Hypothalamus (tissue), 51 donors: Measurements from ENCODE around the gene KIF13A.
"Not testable (repeated sequence)": the region's sequence is repeated elsewhere in the genome, so short reads cannot be mapped to it uniquely, and the experiment has no call there.

ENCODE experiments used
- DNase-seq, 51 donors: peaks; one replicate each; lab custom pipeline; 2025; lab: John Stamatoyannopoulos, UW

The KIF13A gene

GRCh38 chr6:17878734-17879133 lies 108.7 kb downstream of the KIF13A start:
- no peak for DNase-seq

GRCh38 chr6:17877895-17878440 lies 109.5 kb downstream of the KIF13A start:
- no peak for DNase-seq

GRCh38 chr6:17877196-17877894 lies 110.1 kb downstream of the KIF13A start:
- DNase-seq: no peak

- no peak for DNase-seq
Observed at GRCh38 chr6:17874753-17875152, 112.7 kb downstream of the KIF13A start.

DNA sequence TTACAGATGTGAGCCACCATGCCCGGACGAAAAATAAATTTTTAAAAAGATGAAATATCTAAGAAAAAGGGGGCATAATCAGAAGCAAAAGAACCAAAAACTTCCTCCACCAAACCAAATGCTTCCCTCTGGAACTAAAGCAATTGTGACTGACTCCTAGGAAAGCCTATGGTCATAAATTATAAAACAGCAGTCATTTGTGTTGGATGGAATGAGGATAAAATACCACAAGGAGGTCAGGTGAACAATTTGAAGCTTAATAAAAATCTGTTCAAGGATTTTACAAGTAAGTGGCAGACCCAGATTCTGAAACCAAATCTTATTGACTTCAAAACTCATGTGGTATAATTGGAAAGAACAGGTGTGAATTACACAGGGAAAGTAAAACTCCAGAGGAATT lies 114.5 kb downstream of the KIF13A start:
- DNase-seq: no peak

- DNase-seq: no peak
Observed at GRCh38 chr6:17871836-17872235, 115.6 kb downstream of the KIF13A start.

GRCh38 chr6:17871189-17871519 lies 116.3 kb downstream of the KIF13A start:
- no peak for DNase-seq

DNA sequence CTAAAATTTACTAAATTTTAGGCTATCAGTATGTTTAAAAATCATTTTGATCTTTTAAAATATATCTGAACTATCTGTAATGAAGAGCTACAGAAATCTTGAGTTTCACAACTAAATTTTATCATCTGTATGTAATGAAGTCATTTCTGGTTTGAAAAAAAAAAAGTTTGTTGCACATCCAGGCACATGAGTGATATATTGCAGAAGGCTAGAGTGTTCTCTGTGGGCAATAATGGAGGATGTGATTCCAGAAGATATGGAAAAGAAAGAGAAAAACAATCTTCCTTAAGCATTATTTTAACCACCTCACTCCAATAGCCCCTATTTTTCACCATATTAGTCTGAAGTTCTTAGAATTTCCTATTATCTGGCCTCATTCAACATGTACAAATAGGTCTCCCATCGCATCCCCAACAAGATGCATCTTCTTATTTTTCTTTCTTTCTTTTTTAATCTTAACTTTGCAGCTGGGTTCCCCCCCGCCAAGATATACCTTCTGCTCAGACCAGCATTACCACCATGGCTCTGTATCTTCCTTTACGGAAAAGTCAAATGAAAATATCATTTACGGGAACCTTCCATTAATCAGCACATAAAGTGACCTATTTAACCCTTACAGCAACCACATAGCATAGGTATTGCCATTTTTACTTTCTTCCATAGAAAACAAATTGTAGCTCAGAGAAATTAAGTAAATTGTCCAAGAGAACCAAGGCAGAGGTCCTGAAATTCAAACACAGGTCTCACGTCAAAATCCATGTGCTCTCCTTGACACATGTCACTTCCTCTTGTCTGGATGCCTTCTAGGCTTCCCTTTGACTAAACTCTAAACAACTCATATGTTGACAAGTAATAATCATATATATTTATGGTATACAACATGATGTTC lies 116.9 kb downstream of the KIF13A start:
- no peak for DNase-seq

GRCh38 chr6:17869753-17870050 lies 117.7 kb downstream of the KIF13A start:
- DNase-seq: no peak

- peak in 10 of 51 donors; percentile 1 to 63 (median 16) for DNase-seq
Observed at GRCh38 chr6:17869010-17869752, 118.3 kb downstream of the KIF13A start.

- DNase-seq: peak in 1 of 51 donors; percentile 27
Observed at GRCh38 chr6:17867880-17868279, 119.6 kb downstream of the KIF13A start.

GRCh38 chr6:17866876-17867444 lies 120.5 kb downstream of the KIF13A start:
- DNase-seq: peak in 29 of 51 donors; percentile 2 to 79 (median 42)

DNA sequence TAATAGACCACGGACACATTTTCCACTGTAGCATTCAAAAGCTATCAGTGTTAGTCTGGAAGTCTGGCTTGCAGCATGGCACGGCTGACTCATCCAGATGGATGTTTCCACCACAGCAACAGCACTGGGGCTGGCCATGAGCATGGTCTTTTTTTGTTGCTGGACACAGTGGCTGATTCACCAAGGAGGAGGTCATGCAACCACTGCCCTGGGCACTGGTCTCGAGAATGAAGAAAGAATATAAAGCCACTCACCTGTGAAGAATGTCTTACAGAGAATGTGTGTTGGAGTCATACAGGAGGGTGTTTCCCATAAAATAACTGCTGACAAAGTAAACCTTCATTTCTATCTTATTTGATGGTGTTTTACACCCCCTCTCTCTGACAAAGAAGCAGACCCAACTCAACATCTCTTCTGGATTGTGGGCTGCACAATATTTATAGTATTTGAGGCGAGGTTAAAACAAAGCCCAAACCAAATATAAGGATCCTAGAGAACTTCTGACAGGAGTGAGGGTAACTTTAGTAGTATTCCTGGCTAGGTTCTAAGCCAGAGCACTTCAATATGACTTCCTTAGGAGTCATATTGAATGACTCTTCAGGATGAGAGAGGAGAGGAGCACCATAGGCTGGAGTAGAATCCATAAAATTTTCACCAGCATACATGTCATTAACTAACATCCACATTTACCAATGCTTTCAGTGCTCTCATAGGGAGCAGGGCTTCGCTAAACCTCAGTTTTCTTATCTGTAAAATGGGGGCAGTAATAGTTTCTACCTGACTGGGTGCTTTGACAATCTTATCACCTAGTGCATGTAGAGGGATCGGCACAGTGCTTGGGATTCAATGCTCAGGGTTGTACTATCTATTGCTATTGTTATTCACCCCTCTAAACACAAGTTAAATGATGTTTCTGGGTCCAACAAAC lies 121.4 kb downstream of the KIF13A start:
- DNase-seq: peak in 36 of 51 donors; percentile 5 to 74 (median 44)

GRCh38 chr6:17865243-17865642 lies 122.2 kb downstream of the KIF13A start:
- DNase-seq: peak in 1 of 51 donors; percentile 45

DNA sequence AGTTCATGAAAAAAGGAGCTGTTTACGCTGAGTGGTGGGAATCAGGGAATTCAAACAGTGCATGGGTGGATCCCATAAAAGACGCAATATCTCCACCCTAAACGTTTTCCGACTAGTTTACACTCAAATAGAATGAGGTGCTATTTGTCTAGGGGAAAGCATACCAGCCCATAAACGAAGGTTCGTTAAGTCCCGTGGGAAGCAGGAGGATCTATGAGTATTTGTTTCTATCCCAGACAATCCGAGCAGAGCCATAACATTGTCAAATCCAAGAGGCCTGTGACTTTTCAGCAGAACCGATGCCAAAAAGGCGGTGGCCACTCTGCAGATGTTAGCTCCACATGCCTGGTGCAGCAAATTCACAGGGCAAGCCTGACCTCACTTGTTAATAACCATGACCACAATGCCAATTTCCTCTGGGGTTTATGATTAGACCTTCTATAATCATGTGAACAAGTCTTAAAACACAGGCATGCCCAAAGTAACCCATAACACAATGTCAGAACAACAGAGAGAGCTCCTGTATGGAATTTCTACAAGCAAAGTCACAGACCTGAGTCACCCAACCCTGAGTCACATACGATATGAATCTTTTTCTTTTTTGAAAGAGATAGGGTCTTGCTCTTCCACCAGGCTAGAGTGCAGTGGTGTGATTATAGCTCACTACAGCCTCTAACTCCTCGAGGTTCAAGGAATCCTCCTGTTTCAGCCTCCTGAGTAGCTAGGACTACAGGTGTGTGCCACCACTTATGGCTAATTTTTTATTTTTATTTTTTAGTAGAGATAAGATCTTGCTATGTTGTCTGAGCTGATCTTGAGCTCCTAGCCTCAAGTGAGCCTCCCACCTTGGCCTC lies 123.3 kb downstream of the KIF13A start:
- peak in 27 of 51 donors; percentile 3 to 67 (median 35) for DNase-seq

DNA sequence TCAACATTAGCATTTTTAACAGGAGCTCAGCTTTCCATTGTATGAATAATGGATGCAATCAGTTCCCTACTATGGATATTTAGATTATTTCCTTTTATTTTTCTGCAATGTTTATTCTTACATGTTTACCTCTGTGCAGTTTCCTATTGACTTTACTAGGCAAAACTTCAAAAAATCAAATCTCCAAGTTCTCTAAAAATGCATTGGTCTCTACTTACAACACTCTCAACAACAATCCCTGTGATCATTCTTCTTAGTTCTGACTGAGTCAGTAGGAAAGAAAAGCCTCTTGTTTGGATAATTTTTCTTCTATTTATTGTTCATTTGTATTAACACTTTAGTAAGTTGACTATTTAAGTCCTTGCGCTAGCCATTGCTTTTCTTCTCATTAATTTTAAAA lies 126.1 kb downstream of the KIF13A start:
- no peak for DNase-seq

DNA sequence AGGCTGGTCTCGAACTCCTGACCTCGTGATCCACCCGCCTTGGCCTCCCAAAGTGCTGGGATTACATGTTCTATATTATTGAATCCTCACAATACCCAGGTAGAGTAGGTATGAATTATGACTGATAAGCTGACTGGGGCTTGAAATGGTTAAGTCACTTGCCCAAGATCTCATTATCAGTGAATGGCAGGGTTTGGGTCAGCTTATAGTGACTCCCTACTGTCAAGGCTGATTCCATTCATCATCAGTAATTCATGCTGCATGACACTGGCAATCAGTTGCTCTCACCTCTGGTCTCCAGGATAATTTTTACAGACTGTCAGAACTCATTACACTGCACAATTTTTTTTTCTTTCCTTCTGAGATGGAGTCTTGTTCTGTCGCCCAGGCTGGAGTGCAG lies 127.6 kb downstream of the KIF13A start:
- no peak for DNase-seq

- DNase-seq: no peak
Observed at GRCh38 chr6:17858584-17858983, 128.9 kb downstream of the KIF13A start.

- not testable (repeated sequence) for DNase-seq
Observed at GRCh38 chr6:17857188-17857587, 130.2 kb downstream of the KIF13A start.
